ENCODE measurements around the gene PAQR9. TPM values are rescaled to one million over a fixed set of nuclear protein-coding genes. Genes with fewer than 3 reads are reported as not detected.

The PAQR9 gene
- total RNA-seq, 1 experiment from 2014 or later: not detected

- BruUV-seq (replicated peaks): no TSS peak
- H3K27me3 Mint-ChIP-seq (ENCODE audit: insufficient read depth, unreplicated experiment): peaks cover 16% of the 10 kb centered on the region
- no peak overlapping the region for H3K4me3 ChIP-seq (ENCODE audit: low read depth, low read length)
- no peak for DNase-seq
- no peaks in the 10 kb centered on the region for H3K4me1 Mint-ChIP-seq (ENCODE audit: low read depth, unreplicated experiment)
- H3K36me3 Mint-ChIP-seq (ENCODE audit: insufficient read depth, unreplicated experiment): no peaks in the 10 kb centered on the region
- no peaks in the 10 kb centered on the region for H3K9me3 ChIP-seq
- no peaks in the 10 kb centered on the region for H3K36me3 ChIP-seq (ENCODE audit: control insufficient read depth, insufficient read depth, low read length)
- CTCF ChIA-PET: no interaction called here
- intact Hi-C loops (cut with micrococcal nuclease; ENCODE audit: unreplicated experiment): no loop called here
- no peak for TF ChIP-seq CTCF (IDR thresholded peaks at IDR 0.05; ENCODE audit: insufficient read depth in 1 of 2, low read depth in 1 of 2, low read length in 1 of 2, severe bottlenecking in 1 of 2, unreplicated experiment in 1 of 2)
- no peaks in the 10 kb centered on the region for H3K4me1 ChIP-seq
- H3K9me3 Mint-ChIP-seq (ENCODE audit: unreplicated experiment): no peaks in the 10 kb centered on the region
- no peaks in the 10 kb centered on the region for H3K27me3 ChIP-seq (replicated peaks; ENCODE audit: control insufficient read depth, insufficient read depth, low read length)
- H3K4me3 Mint-ChIP-seq (ENCODE audit: unreplicated experiment): peak overlapping the region; percentile 52
- POLR2A ChIA-PET: no interaction called here
- no peak overlapping the region for H3K27ac Mint-ChIP-seq (ENCODE audit: unreplicated experiment)
Measured at GRCh38 chr3:142962520-142963233, 797 bp downstream of the PAQR9 start.

GRCh38 chr3:142962175-142962519 lies 1.3 kb downstream of the PAQR9 start:
- Mint-ChIP-seq H3K4me1 (ENCODE audit: low read depth, unreplicated experiment) (no peaks in the 10 kb centered on the region), H3K27me3 (ENCODE audit: insufficient read depth, unreplicated experiment) (peaks cover 18% of the 10 kb centered on the region), H3K9me3 (ENCODE audit: unreplicated experiment) (no peaks in the 10 kb centered on the region), H3K36me3 (ENCODE audit: insufficient read depth, unreplicated experiment) (no peaks in the 10 kb centered on the region), H3K27ac (ENCODE audit: unreplicated experiment) (no peak overlapping the region), H3K4me3 (ENCODE audit: unreplicated experiment) (peak overlapping the region; percentile 52)
- Histone ChIP-seq H3K27me3 (replicated peaks; ENCODE audit: control insufficient read depth, insufficient read depth, low read length) (no peaks in the 10 kb centered on the region), H3K9me3 (no peaks in the 10 kb centered on the region), H3K4me3 (ENCODE audit: low read depth, low read length) (no peak overlapping the region), H3K36me3 (ENCODE audit: control insufficient read depth, insufficient read depth, low read length) (no peaks in the 10 kb centered on the region), H3K4me1 (no peaks in the 10 kb centered on the region)
- no TSS peak for BruUV-seq (replicated peaks)
- no peak for TF ChIP-seq CTCF (IDR thresholded peaks at IDR 0.05; ENCODE audit: insufficient read depth in 1 of 2, low read depth in 1 of 2, low read length in 1 of 2, severe bottlenecking in 1 of 2, unreplicated experiment in 1 of 2)
- CTCF ChIA-PET: no interaction called here
- intact Hi-C loops (cut with micrococcal nuclease; ENCODE audit: unreplicated experiment): no loop called here
- POLR2A ChIA-PET: no interaction called here
- no peak for DNase-seq

DNA sequence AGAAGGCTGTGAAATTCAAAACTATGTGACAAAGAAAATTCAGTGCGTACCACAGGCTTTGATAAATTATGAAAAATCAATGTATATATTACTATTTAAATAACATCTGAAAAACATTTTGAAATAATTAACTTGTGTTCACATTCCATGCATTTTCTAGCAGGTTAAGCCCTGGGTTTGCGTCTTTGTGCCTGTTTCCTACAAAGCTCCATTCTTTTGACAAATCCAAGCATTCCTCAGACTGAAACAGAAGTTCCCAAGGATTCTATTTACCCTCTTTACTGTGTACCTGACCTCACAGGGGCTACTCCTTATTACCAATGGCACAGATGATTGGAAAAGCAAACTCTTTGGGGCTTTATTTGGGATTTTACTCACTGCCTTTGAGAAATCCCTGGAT lies 1.9 kb downstream of the PAQR9 start:
- Histone ChIP-seq H3K36me3 (ENCODE audit: control insufficient read depth, insufficient read depth, low read length) (no peaks in the 10 kb centered on the region), H3K9me3 (no peaks in the 10 kb centered on the region), H3K4me3 (ENCODE audit: low read depth, low read length) (no peak overlapping the region), H3K4me1 (no peaks in the 10 kb centered on the region), H3K27me3 (replicated peaks; ENCODE audit: control insufficient read depth, insufficient read depth, low read length) (no peaks in the 10 kb centered on the region)
- POLR2A ChIA-PET: no interaction called here
- Mint-ChIP-seq H3K36me3 (ENCODE audit: insufficient read depth, unreplicated experiment) (no peaks in the 10 kb centered on the region), H3K9me3 (ENCODE audit: unreplicated experiment) (no peaks in the 10 kb centered on the region), H3K27me3 (ENCODE audit: insufficient read depth, unreplicated experiment) (peaks cover 15% of the 10 kb centered on the region), H3K4me3 (ENCODE audit: unreplicated experiment) (no peak overlapping the region), H3K4me1 (ENCODE audit: low read depth, unreplicated experiment) (no peaks in the 10 kb centered on the region), H3K27ac (ENCODE audit: unreplicated experiment) (no peak overlapping the region)
- DNase-seq: no peak
- no TSS peak for BruUV-seq (replicated peaks)
- intact Hi-C loops (cut with micrococcal nuclease; ENCODE audit: unreplicated experiment): no loop called here
- CTCF ChIA-PET: no interaction called here
- no peak for TF ChIP-seq CTCF (IDR thresholded peaks at IDR 0.05; ENCODE audit: insufficient read depth in 1 of 2, low read depth in 1 of 2, low read length in 1 of 2, severe bottlenecking in 1 of 2, unreplicated experiment in 1 of 2)

Measured in Caco-2 (cell line).